Calu3 (cell line): ENCODE data around the gene SPESP1. TPM values are rescaled to one million over a fixed set of nuclear protein-coding genes. Genes with fewer than 3 reads are reported as not detected.

Source experiments
- Bru-seq: library from RNA; stranded (reverse); fragments of 400-500 nt; gene quantifications from one replicate; lab custom pipeline; 2021; lab: Mats Ljungman, UMichigan
- BruChase-seq, 2 experiments: library from RNA; stranded (reverse); fragments of 400-500 nt; gene quantifications; one replicate each; lab custom pipeline; 2021; lab: Mats Ljungman, UMichigan
- BruUV-seq: library from RNA; stranded (reverse); fragments of 400-500 nt; replicated peaks from 2 replicates; lab custom pipeline; 2021; lab: Mats Ljungman, UMichigan
- CTCF ChIA-PET: fragments of 300-600 bp; sonication (Branson Sonifier 250); formaldehyde crosslinking; loops from one replicate; lab custom pipeline; 2022; ENCODE audit warnings: antibody characterized with exemption; lab: Charles Lee
- DNase-seq: peaks from one replicate; pipeline ENCODE4 v3.0.0; 2022
- H3K27ac Mint-ChIP-seq: one replicate; pipeline ENCODE4 v1.8.0; 2022; ENCODE audit warnings: mixed read lengths; ENCODE audit not compliant: unreplicated experiment
- H3K27me3 Mint-ChIP-seq: one replicate; pipeline ENCODE4 v1.8.0; 2022; ENCODE audit warnings: mixed read lengths; ENCODE audit not compliant: unreplicated experiment
- H3K36me3 Mint-ChIP-seq: one replicate; pipeline ENCODE4 v1.8.0; 2022; ENCODE audit warnings: mild to moderate bottlenecking, moderate library complexity, mixed read lengths; ENCODE audit not compliant: insufficient read depth, unreplicated experiment
- H3K4me1 Mint-ChIP-seq: one replicate; pipeline ENCODE4 v1.8.0; 2022; ENCODE audit warnings: mild to moderate bottlenecking, low read depth, mixed read lengths; ENCODE audit not compliant: unreplicated experiment
- H3K4me3 Mint-ChIP-seq: one replicate; pipeline ENCODE4 v1.8.0; 2022; ENCODE audit warnings: mild to moderate bottlenecking, low read depth, moderate library complexity, mixed read lengths; ENCODE audit not compliant: unreplicated experiment
- H3K9me3 Mint-ChIP-seq: one replicate; pipeline ENCODE4 v1.8.0; 2022; ENCODE audit warnings: low read depth, mixed read lengths; ENCODE audit not compliant: unreplicated experiment
- CTCF ChIP-seq: fragments of 200-600 bp; IDR thresholded peaks from one replicate; pipeline ENCODE4 v1.8.0; 2022; ENCODE audit warnings: antibody characterized with exemption; ENCODE audit not compliant: unreplicated experiment
- intact Hi-C: fragments of 100-400 bp; cut with micrococcal nuclease; formaldehyde crosslinking; loops from one replicate; pipeline ENCODE4 v1.10.0; 2022; ENCODE audit not compliant: unreplicated experiment
- long read RNA-seq: library from polyadenylated mRNA; stranded (forward); transcript quantifications from one replicate; pipeline ENCODE4 v2.0.0, GENCODE V29; 2022
- total RNA-seq: library from RNA; stranded (reverse); gene quantifications from 2 replicates; pipeline ENCODE4 v1.2.3, GENCODE V29; 2022

Gene SPESP1
- total RNA-seq (not detected in 2 replicates), Bru-seq, nascent RNA (not detected), BruChase-seq, experiment 1, labeled RNA remaining after a 6-hour chase (not detected), BruChase-seq, experiment 2, labeled RNA remaining after a 2-hour chase (not detected)
- long read RNA-seq, partial matches to known transcripts: 1 of 2 reads
- long read RNA-seq, other reads (novel, unspliced or antisense): 1 of 2 reads

- BruUV-seq: no TSS peak
- DNase-seq: no peak
- no peak for TF ChIP-seq CTCF
- no peaks in the 10 kb centered on the region for H3K36me3 Mint-ChIP-seq
- H3K4me1 Mint-ChIP-seq: no peaks in the 10 kb centered on the region
- H3K27me3 Mint-ChIP-seq: peaks cover 13% of the 10 kb centered on the region
- H3K27ac Mint-ChIP-seq: no peak within 1 kb of the TSS
- no peaks in the 10 kb centered on the region for H3K9me3 Mint-ChIP-seq
- CTCF ChIA-PET: no interaction called here
- no peak within 1 kb of the TSS for H3K4me3 Mint-ChIP-seq
- intact Hi-C loops: no loop called here
Measured at GRCh38 chr15:68930268-68931022, at the start of gene SPESP1. SPESP1 (plus strand) TSS chr15:68930525; CDS start chr15:68930654, 129 bp downstream.

DNA sequence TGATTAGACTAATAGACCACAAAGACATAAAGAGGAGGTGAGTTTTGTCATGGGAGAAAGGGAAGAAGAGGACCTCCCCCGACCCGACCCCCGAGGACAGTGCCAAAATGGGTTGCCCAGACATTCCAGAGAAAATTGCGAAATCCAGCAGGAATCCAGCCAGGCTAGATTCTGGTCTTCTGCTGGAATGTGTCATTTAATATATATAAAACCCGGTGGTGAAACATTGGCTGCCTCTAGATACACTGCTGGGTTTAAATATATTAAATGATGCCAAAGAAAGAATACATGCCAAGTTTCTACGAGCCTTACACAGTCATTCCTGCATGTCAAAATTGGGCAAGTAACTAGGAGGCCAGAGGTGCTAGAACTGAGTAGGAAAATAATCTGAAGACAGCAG is 45.3 kb upstream of the SPESP1 start:
- DNase-seq: peak; percentile 37
- TF ChIP-seq CTCF: no peak
- Mint-ChIP-seq H3K27ac (no peak overlapping the region), H3K27me3 (peaks cover under 1% of the 10 kb centered on the region), H3K9me3 (no peaks in the 10 kb centered on the region), H3K36me3 (no peaks in the 10 kb centered on the region), H3K4me3 (no peak overlapping the region), H3K4me1 (no peaks in the 10 kb centered on the region)
- CTCF ChIA-PET: interaction anchor here (1.1 kb wide), 1 partner anchor 16 kb away, joined by 3 read pairs; no protein-coding TSS in a partner anchor
- BruUV-seq: no TSS peak
- intact Hi-C loops: loop anchor here (5.0 kb wide), 1 partner anchor 42 kb away; no protein-coding TSS in a partner anchor

GRCh38 chr15:68887120-68887519 is 43.2 kb upstream of the SPESP1 start:
- DNase-seq: no peak
- peaks cover 16% of the 10 kb centered on the region for H3K27me3 Mint-ChIP-seq
- H3K4me3 Mint-ChIP-seq: no peak overlapping the region
- H3K9me3 Mint-ChIP-seq: no peaks in the 10 kb centered on the region
- TF ChIP-seq CTCF: no peak
- intact Hi-C loops: loop anchor here (5.0 kb wide), 1 partner anchor 40 kb away; no protein-coding TSS in a partner anchor
- CTCF ChIA-PET: no interaction called here
- H3K36me3 Mint-ChIP-seq: no peaks in the 10 kb centered on the region
- H3K27ac Mint-ChIP-seq: no peak overlapping the region
- no peaks in the 10 kb centered on the region for H3K4me1 Mint-ChIP-seq
- no TSS peak for BruUV-seq

- intact Hi-C loops: loop anchor here (5.0 kb wide), 1 partner anchor 39 kb away; no protein-coding TSS in a partner anchor
- no peak for TF ChIP-seq CTCF
- no peaks in the 10 kb centered on the region for H3K9me3 Mint-ChIP-seq
- H3K27ac Mint-ChIP-seq: no peak overlapping the region
- DNase-seq: no peak
- no peaks in the 10 kb centered on the region for H3K36me3 Mint-ChIP-seq
- no TSS peak for BruUV-seq
- CTCF ChIA-PET: no interaction called here
- H3K4me3 Mint-ChIP-seq: no peak overlapping the region
- H3K4me1 Mint-ChIP-seq: no peaks in the 10 kb centered on the region
- peaks cover 23% of the 10 kb centered on the region for H3K27me3 Mint-ChIP-seq
Measured at GRCh38 chr15:68887819-68888218, 42.5 kb upstream of the SPESP1 start.
